HEK293 (cell line): ENCODE measurements around the gene TMC6.

ENCODE experiments used
- ATF2 ChIP-seq: fragments of 450-650 bp; formaldehyde crosslinking; IDR thresholded peaks from 2 replicates; pipeline ENCODE4 v1.5.1; 2016; ENCODE audit warnings: missing biosample characterization, missing genetic modification characterization, low read depth
- CTCF ChIP-seq: fragments of 450-650 bp; formaldehyde crosslinking; IDR thresholded peaks from 2 replicates; pipeline ENCODE4 v1.5.1; 2016; ENCODE audit warnings: missing biosample characterization, missing genetic modification characterization
- MEIS1 ChIP-seq: sonication (generic); formaldehyde crosslinking; IDR thresholded peaks from 2 replicates; pipeline ENCODE4 v1.8.1; 2022; ENCODE audit warnings: missing genetic modification reagents, mild to moderate bottlenecking, borderline replicate concordance
- PBX3 ChIP-seq: sonication (generic); formaldehyde crosslinking; IDR thresholded peaks from 2 replicates; pipeline ENCODE4 v1.8.1; 2022; ENCODE audit warnings: mild to moderate bottlenecking, moderate library complexity, missing genetic modification reagents
- ZBTB11 ChIP-seq: fragments of 450-650 bp; formaldehyde crosslinking; conservative IDR thresholded peaks from 2 replicates; pipeline ENCODE4 v1.5.1; 2016; ENCODE audit warnings: low read depth, missing biosample characterization, missing genetic modification characterization
- ZBTB21 ChIP-seq: fragments of 450-650 bp; formaldehyde crosslinking; IDR thresholded peaks from 2 replicates; pipeline ENCODE4 v1.5.1; 2017; ENCODE audit warnings: missing biosample characterization, missing genetic modification characterization
- ZNF354C ChIP-seq: fragments of 450-650 bp; formaldehyde crosslinking; IDR thresholded peaks from 2 replicates; pipeline ENCODE4 v1.5.1; 2016; ENCODE audit warnings: missing biosample characterization, missing genetic modification characterization, low read depth, borderline replicate concordance
- ZNF398 ChIP-seq: fragments of 450-650 bp; formaldehyde crosslinking; IDR thresholded peaks from 2 replicates; pipeline ENCODE4 v1.5.1; 2017; ENCODE audit warnings: missing biosample characterization, missing genetic modification characterization
- ZNF423 ChIP-seq: fragments of 450-650 bp; formaldehyde crosslinking; IDR thresholded peaks from 2 replicates; pipeline ENCODE4 v1.5.1; 2016; ENCODE audit warnings: missing biosample characterization, missing genetic modification characterization
- ZNF518A ChIP-seq: fragments of 450-650 bp; formaldehyde crosslinking; conservative IDR thresholded peaks from 2 replicates; pipeline ENCODE4 v1.5.1; 2016; ENCODE audit warnings: low read depth, missing biosample characterization, missing genetic modification characterization
- ZNF549 ChIP-seq: fragments of 450-650 bp; IDR thresholded peaks from 2 replicates; pipeline ENCODE4 v1.5.1; 2018; ENCODE audit warnings: missing biosample characterization, missing genetic modification characterization, mild to moderate bottlenecking, inconsistent platforms, moderate library complexity
- ZNF571 ChIP-seq: fragments of 450-650 bp; formaldehyde crosslinking; IDR thresholded peaks from 2 replicates; pipeline ENCODE4 v1.5.0; 2017; ENCODE audit warnings: missing biosample characterization, missing genetic modification characterization
- ZNF580 ChIP-seq: fragments of 450-650 bp; formaldehyde crosslinking; IDR thresholded peaks from 2 replicates; pipeline ENCODE4 v1.5.1; 2016; ENCODE audit warnings: missing biosample characterization, missing genetic modification characterization
- ZNF785 ChIP-seq: fragments of 450-650 bp; formaldehyde crosslinking; IDR thresholded peaks from 2 replicates; pipeline ENCODE4 v1.5.1; 2016; ENCODE audit warnings: missing biosample characterization, missing genetic modification characterization

GRCh38 chr17:78089576-78090281 lies 38.8 kb downstream of the TMC6 start:
- TF ChIP-seq ZNF571 (no peak), ZNF423 (tag by site-specific recombination) (no peak), ZNF518A (tag by site-specific recombination) (no peak), CTCF (tag by site-specific recombination) (no peak), ATF2 (tag by site-specific recombination) (no peak), ZNF785 (tag by site-specific recombination) (no peak), ZBTB21 (tag by site-specific recombination) (no peak), ZNF398 (tag by site-specific recombination) (no peak), ZBTB11 (tag by site-specific recombination) (no peak), ZNF580 (tag by site-specific recombination) (no peak), ZNF354C (tag by site-specific recombination) (no peak), ZNF549 (no peak), PBX3 (CRISPR knock-in tag) (no peak), MEIS1 (CRISPR knock-in tag) (no peak)
